Endothelial cell of umbilical vein (primary cell): Measurements from ENCODE around the gene KCTD2. TPM values are rescaled to one million over a fixed set of nuclear protein-coding genes. Genes with fewer than 3 reads are reported as not detected.

ENCODE experiments used
- BruUV-seq: library from RNA; stranded (reverse); fragments of 400-500 nt; replicated peaks from 2 replicates; lab custom pipeline; 2021; lab: Mats Ljungman, UMichigan
- CTCF ChIA-PET: fragments of 300-600, 350-600 bp; sonication (Branson Sonifier 250); formaldehyde crosslinking; loops from one replicate; lab custom pipeline; 2021; ENCODE audit warnings: antibody characterized with exemption, inconsistent platforms; lab: Charles Lee
- POLR2A ChIA-PET: fragments of 300-600, 350-600 bp; sonication (Branson Sonifier 250); formaldehyde crosslinking; loops from one replicate; lab custom pipeline; 2021; ENCODE audit warnings: antibody characterized with exemption, inconsistent platforms; lab: Charles Lee
- DNase-seq: peaks from one replicate; pipeline ENCODE4 v3.0.0-alpha.2; 2011; ENCODE audit warnings: low read depth, low spot score
- FAIRE-seq: peaks from 2 replicates; lab custom pipeline; 2011; peaks lifted over from hg19 to GRCh38; lab: Jason Lieb, UNC
- H2AFZ ChIP-seq: 2 replicates; pipeline ENCODE4 v1.6.0; 2012; ENCODE audit warnings: low read depth, low read length, control low read depth, inconsistent platforms
- H3K27ac ChIP-seq: 2 replicates; pipeline ENCODE4 v1.5.1; 2011; ENCODE audit warnings: low read depth, mild to moderate bottlenecking, control low read depth, low read length, moderate library complexity; ENCODE audit not compliant: insufficient read depth
- H3K27me3 ChIP-seq, 2 experiments: 2 replicates each; pipeline versions ENCODE4 v1.6.0 to v1.6.1; 2011; ENCODE audit warnings: low read length in 2 of 2, mixed read lengths in 1 of 2; ENCODE audit not compliant: control insufficient read depth in 2 of 2, insufficient read depth in 2 of 2
- H3K36me3 ChIP-seq, 2 experiments: 2 replicates in 1 of 2; 3 replicates in 1 of 2; pipeline ENCODE4 v1.5.1; 2011; ENCODE audit warnings: low read length in 2 of 2, mild to moderate bottlenecking in 1 of 2, moderate library complexity in 1 of 2; ENCODE audit not compliant: control insufficient read depth in 2 of 2, insufficient read depth in 2 of 2; ENCODE audit errors: extremely low read depth in 1 of 2
- H3K4me1 ChIP-seq: 3 replicates; pipeline ENCODE4 v1.5.1; 2011; ENCODE audit warnings: mild to moderate bottlenecking, low read length; ENCODE audit not compliant: control insufficient read depth, insufficient read depth; ENCODE audit errors: extremely low read depth
- H3K4me2 ChIP-seq: 2 replicates; pipeline ENCODE4 v1.6.1; 2011; ENCODE audit warnings: low read length, control low read depth, mixed read lengths; ENCODE audit not compliant: insufficient read depth
- H3K4me3 ChIP-seq, 3 experiments: fragments of 200-600 bp in 1 of 3; sonication (generic), shearing (Covaris generic) in 1 of 3; replicated peaks in 1 of 3; 2 replicates each; pipeline ENCODE4 v1.5.1; 2011 to 2016; ENCODE audit warnings: control low read depth in 3 of 3, low read length in 3 of 3, mild to moderate bottlenecking in 2 of 3, inconsistent platforms in 1 of 3, low read depth in 1 of 3, moderate library complexity in 1 of 3; ENCODE audit not compliant: insufficient read depth in 1 of 3
- H3K79me2 ChIP-seq: 2 replicates; pipeline ENCODE4 v1.6.0; 2012; ENCODE audit warnings: low read length, inconsistent platforms; ENCODE audit not compliant: control insufficient read depth, insufficient read depth
- H3K9ac ChIP-seq: replicated peaks from 2 replicates; pipeline ENCODE3; 2011; ENCODE audit warnings: low read length, control low read depth; ENCODE audit not compliant: insufficient read depth; ENCODE audit errors: extremely low read depth
- H3K9me1 ChIP-seq: replicated peaks from 3 replicates; pipeline ENCODE4 v1.6.0; 2011; ENCODE audit warnings: mild to moderate bottlenecking, low read length; ENCODE audit not compliant: control insufficient read depth, insufficient read depth; ENCODE audit errors: extremely low read depth
- H3K9me3 ChIP-seq: replicated peaks from 2 replicates; pipeline ENCODE4 v1.5.1; 2012; ENCODE audit warnings: low read length, inconsistent platforms; ENCODE audit not compliant: control insufficient read depth, insufficient read depth
- H4K20me1 ChIP-seq: replicated peaks from 2 replicates; pipeline ENCODE3; 2011; ENCODE audit warnings: mild to moderate bottlenecking, low read length; ENCODE audit not compliant: control insufficient read depth, insufficient read depth; ENCODE audit errors: extremely low read depth
- EZH2 ChIP-seq: IDR thresholded peaks from 2 replicates; pipeline ENCODE4 v1.6.1; 2012; ENCODE audit warnings: borderline replicate concordance, low read depth, mild to moderate bottlenecking, moderate library complexity, low read length, inconsistent platforms; ENCODE audit not compliant: severe bottlenecking
- FOS ChIP-seq: IDR thresholded peaks from 2 replicates; pipeline ENCODE4 v1.6.1; 2011; ENCODE audit warnings: mild to moderate bottlenecking, low read length, moderate library complexity, borderline replicate concordance; ENCODE audit not compliant: insufficient read depth
- JUN ChIP-seq: IDR thresholded peaks from 2 replicates; pipeline ENCODE4 v1.6.1; 2011; ENCODE audit warnings: borderline replicate concordance, low read depth; ENCODE audit not compliant: insufficient read length, insufficient read depth
- MYC ChIP-seq: IDR thresholded peaks from one replicate; pipeline ENCODE4 v1.6.1; 2011; ENCODE audit warnings: mild to moderate bottlenecking, low read depth, low read length
- POLR2AphosphoS5 ChIP-seq: IDR thresholded peaks from 2 replicates; pipeline ENCODE4 v1.6.1; 2012; ENCODE audit warnings: low read depth, mild to moderate bottlenecking, control low read depth, low read length, moderate library complexity; ENCODE audit not compliant: insufficient read depth
- dilution Hi-C: fragments of 300-500 bp; cut with MboI; formaldehyde crosslinking; loops from one replicate; pipeline ENCODE4 v1.15.0; 2019; ENCODE audit warnings: low sequenced_read_pairs; ENCODE audit not compliant: extremely low pct_ligation_motif_present
- intact Hi-C: fragments of 100-400 bp; cut with micrococcal nuclease; formaldehyde crosslinking; loops from one replicate; pipeline ENCODE4 v1.10.0; 2022
- polyA plus RNA-seq, 4 experiments: library from polyadenylated mRNA; depleted of rRNA in 3 of 4; stranded (reverse) in 3 of 4; unstranded in 1 of 4; fragments of >200 nt; gene quantifications; 2 replicates each; pipeline versions ENCODE4 v1.2.1 to v1.2.3, GENCODE V29; 2011 to 2012; ENCODE audit warnings: missing spikeins in 1 of 4
- total RNA-seq: library from RNA; stranded (reverse); gene quantifications from 2 replicates; pipeline ENCODE4 v1.2.3, GENCODE V29; 2021
- TF ChIP-seq, protein P1 (sequence below), 2 donors: IDR thresholded peaks; 1 replicate in 1 of 2; 2 replicates in 1 of 2; pipeline ENCODE4 v1.5.1; 2011; ENCODE audit warnings: low read length in 2 of 2, mild to moderate bottlenecking in 2 of 2, moderate library complexity in 2 of 2, control low read depth in 1 of 2, inconsistent platforms in 1 of 2, low read depth in 1 of 2; ENCODE audit not compliant: insufficient read depth in 1 of 2; ENCODE audit errors: extremely low read depth in 1 of 2

Gene KCTD2
- total and polyA plus RNA-seq, 2 donors (not counting 3 experiments of a cell fraction or from before 2014, with no cell fraction given): 23.2 to 24.8 TPM

DNA sequence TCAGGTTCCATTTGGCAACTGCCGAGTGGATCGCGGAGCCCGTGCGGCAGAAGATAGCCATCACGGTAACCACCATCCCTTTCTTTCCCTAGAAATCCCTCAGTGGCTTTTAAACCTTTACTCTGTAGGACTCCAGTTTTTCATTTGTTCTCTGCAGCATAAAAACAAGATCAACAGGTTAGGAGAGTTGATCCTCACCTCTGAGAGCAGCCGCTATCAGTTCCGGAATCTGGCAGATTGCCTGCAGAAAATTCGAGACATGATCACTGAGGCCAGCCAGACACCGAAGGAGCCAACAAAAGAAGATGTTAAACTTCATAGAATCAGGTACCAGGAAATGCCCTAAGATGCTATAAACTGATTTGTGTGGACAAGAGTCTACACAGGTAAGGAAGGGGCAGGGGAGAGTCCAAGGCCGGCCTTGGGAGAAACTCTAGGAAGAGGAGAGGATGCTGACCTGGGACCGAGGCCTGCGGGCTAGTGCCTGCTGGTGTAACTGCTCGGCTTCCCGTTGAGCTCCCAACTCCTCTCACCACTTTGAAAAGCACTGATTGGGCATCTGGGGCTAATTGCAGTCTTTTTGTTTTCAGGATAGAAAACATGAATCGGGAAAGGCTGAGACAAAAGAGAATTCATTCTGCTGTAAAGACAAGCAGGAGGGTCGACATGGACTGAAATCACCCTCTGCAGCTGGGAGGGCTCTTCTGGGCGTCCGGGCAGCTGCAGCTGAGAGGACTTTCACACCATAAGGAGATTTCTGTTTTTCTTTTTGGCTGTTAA is 26.5 kb upstream of the KCTD2 start:
- H3K4me3 ChIP-seq: no peak overlapping the region
- H3K9me3 ChIP-seq: no peaks in the 10 kb centered on the region
- no peak overlapping the region for H3K9ac ChIP-seq
- H3K36me3 ChIP-seq: peaks cover 5 to 25% of the 10 kb centered on the region in 2 experiments
- H4K20me1 ChIP-seq: no peaks in the 10 kb centered on the region
- dilution Hi-C loops: no loop called here
- no peak overlapping the region for H2AFZ ChIP-seq
- no peaks in the 10 kb centered on the region for H3K9me1 ChIP-seq
- TSS peak; percentile 45 for BruUV-seq
- no peaks in the 10 kb centered on the region for H3K4me1 ChIP-seq
- H3K27ac ChIP-seq: no peak overlapping the region
- intact Hi-C loops: no loop called here
- no peaks in the 10 kb centered on the region for H3K79me2 ChIP-seq
- H3K27me3 ChIP-seq: no peaks in the 10 kb centered on the region
- TF ChIP-seq, protein P1, sequence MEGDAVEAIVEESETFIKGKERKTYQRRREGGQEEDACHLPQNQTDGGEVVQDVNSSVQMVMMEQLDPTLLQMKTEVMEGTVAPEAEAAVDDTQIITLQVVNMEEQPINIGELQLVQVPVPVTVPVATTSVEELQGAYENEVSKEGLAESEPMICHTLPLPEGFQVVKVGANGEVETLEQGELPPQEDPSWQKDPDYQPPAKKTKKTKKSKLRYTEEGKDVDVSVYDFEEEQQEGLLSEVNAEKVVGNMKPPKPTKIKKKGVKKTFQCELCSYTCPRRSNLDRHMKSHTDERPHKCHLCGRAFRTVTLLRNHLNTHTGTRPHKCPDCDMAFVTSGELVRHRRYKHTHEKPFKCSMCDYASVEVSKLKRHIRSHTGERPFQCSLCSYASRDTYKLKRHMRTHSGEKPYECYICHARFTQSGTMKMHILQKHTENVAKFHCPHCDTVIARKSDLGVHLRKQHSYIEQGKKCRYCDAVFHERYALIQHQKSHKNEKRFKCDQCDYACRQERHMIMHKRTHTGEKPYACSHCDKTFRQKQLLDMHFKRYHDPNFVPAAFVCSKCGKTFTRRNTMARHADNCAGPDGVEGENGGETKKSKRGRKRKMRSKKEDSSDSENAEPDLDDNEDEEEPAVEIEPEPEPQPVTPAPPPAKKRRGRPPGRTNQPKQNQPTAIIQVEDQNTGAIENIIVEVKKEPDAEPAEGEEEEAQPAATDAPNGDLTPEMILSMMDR (IDR thresholded peaks at IDR 0.05; ENCODE audit: extremely low read depth in 1 of 2, insufficient read depth in 1 of 2, low read depth in 1 of 2, low read length in 2 of 2): no peak
- TF ChIP-seq JUN: no peak
- no peak for TF ChIP-seq MYC
- TF ChIP-seq FOS: no peak
- no peak for TF ChIP-seq POLR2AphosphoS5
- TF ChIP-seq EZH2: no peak
- ChIA-PET CTCF (interaction anchor here (1.9 to 2.1 kb wide), 2 partner anchors 8 to 59 kb away, joined by 8 to 9 read pairs; partner anchors contain the start of gene MRPL58), POLR2A (interaction anchor here (0.6 kb wide), 1 partner anchor 35 kb away, joined by 5 read pairs; no protein-coding TSS in a partner anchor)
- DNase-seq (no peak), FAIRE-seq (no peak)
- no peak overlapping the region for H3K4me2 ChIP-seq
